DMS114 treated with DMSO at 0.1 percent for 48 hours (cell line): ENCODE results near the gene GP5.

Experiments used
- DNase-seq: peaks from one replicate; lab custom pipeline; 2025; ENCODE audit not compliant: unreplicated experiment; lab: John Stamatoyannopoulos, UW

Gene GP5

DNA sequence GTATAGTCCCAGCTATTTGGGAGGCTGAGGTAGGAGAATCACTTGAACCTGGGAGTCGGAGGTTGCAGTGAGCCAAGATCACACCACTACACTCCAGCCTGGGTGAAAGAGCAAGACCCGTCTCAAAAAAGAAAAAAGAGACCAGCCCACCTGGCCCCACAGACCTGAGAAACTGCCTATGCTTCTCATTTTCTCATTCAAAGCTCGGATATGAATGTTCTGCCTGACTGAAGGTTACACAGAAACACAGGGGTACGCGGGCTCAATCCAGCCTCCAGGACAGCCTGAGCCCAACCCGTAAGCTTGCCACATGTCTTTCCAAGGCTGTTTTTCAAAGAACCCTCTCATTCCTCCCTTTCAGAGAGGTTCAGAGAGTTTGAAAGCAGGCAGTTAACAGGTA lies 19.8 kb downstream of the GP5 start:
- no peak for DNase-seq

DNA sequence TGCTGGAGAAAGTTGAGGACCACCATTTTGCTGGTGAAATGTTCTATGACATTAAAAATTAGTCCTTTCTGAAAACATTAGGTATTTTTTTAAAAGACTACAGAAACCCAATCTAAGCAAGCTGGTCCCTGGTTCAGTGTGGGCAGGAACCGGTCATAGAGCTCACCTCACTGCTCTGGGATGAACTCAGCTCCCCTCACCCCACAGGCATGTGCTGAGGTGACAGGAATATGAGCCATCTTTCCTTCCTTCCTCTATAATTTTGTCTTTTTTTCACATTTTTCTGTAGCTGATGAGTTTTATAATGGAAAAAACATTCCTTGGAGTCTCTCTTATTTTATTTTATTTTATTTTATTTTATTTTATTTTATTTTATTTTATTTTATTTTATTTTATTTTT lies 21.4 kb downstream of the GP5 start:
- DNase-seq, result no peak

DNA sequence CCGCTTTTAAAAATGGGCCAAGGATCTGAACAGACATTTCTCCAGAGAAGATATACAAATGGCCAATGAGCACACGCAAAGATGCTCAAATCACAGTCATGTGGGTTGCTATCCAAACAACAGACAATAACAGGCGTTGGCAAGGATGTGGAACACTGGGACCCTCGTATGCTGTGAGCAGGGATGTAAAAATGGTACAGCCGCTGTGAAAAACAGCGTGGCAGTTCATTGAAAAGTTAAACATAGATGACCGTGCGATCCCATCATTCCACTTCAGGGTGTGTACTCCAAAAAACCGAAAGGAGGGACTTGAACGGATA lies 22.9 kb downstream of the GP5 start:
- DNase-seq, result no peak

DNA sequence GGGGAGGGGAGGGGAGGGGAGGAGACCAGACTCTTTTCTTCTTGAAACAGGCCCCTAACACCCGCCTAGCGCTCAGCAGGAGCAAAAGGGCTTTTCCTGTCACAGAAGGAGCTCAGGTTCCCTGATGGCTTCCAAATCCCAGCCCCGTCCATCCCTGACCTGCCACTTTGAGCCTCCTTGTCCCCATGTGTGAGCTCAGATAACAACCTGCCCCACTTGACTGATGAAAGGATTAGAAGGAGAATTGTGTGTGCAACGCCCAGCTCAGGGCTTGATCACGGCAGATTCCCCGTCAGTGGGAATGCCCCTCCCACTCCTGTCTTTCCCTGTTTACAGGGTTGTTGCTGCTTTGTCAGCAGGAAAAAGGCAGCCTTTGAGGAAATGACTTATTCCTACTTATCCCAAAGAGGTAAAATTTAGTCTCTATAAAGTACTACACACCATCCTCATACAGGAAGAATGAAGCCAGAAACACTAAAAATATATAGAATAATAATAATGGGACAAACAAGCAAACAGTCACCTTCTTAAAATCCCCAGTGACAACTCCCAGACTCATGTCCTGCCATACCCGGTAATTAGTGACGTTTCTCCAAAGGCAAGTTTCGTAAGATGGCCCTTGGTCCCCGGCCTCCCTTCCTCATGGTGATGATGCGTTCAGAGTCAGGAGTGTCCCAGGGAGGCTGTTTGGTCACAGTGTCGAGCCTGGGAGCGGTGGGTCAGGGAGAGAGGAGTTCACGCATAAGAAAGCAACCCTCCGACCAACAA lies 23.4 kb downstream of the GP5 start:
- DNase-seq, result no peak

DNA sequence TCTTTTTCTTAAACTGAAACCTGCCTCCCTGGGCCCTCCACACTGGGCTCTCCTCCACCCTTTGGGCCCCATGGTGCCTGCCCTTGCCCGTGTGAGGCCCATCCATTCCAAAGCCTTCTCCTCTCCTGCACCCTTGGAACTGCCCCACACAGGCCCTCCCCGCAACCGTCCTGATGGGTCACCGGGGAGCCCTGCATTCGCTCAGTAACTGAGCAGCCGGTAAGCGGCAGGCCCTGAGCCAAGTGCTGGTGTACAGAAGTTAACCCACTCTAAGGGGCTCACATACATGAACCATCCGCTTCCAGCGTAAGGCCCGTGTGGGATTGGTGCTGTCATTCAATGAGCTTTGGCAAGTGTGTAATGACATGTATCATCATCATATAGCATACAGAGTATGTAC lies 24.1 kb downstream of the GP5 start:
- DNase-seq, result no peak

DNA sequence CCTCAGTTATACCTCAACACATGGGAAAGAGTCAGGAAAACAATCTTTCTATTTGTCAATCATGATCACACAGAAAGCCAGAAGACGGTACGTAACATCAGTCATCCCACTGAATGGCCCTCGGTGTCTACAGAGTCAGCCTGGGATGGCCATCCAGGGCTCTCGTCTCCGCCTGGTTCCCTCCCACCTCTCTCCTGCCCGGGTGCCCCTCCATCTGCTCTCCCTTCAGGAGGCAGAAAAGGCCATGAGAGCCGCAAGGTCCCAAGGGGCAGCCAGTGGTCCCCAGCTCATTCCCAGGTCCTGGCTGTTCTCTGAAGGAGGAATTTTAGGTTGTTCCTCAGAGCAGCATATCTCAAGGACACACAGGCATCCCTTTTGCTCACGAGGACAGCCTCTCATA lies 25.2 kb downstream of the GP5 start:
- DNase-seq, result no peak

DNA sequence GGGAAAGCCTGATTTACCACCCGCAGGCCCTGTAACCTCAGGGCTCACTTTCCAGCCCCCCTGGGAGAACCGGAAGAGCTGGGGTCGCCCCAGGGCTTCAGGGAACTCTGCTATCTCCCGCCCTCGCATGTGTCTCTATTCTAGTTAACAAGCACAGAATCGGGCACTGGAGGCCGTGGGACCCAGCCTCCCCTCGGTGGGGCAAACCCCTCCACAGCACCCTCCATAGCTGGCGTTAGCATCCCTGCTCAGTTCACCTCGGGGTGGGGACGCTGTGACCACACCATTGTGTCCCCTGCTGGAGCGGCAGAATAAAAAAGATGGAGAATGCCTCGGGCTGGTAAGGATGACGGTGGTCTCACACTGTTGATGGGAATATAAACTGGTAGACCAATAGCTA lies 26.0 kb downstream of the GP5 start:
- no peak for DNase-seq

DNA sequence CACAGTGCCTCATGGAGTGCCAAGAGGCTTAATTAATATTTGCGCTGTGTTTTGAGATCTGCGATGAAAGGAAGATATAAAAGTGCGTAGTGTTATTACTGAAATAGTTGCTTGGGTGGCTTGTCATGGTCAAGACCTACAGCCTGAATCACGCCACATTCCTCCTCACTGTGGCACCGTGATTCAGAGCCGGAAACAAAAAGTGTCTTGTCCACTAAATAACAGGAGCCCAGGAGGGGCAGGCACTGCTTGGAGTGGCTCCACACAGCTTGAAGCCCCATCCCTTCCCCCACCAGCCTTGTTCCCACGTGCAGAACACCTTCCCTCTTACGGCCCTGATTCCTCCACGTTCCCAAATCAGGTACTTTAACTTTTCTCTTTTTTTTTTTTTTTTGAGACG lies 28.3 kb downstream of the GP5 start:
- no peak for DNase-seq

DNA sequence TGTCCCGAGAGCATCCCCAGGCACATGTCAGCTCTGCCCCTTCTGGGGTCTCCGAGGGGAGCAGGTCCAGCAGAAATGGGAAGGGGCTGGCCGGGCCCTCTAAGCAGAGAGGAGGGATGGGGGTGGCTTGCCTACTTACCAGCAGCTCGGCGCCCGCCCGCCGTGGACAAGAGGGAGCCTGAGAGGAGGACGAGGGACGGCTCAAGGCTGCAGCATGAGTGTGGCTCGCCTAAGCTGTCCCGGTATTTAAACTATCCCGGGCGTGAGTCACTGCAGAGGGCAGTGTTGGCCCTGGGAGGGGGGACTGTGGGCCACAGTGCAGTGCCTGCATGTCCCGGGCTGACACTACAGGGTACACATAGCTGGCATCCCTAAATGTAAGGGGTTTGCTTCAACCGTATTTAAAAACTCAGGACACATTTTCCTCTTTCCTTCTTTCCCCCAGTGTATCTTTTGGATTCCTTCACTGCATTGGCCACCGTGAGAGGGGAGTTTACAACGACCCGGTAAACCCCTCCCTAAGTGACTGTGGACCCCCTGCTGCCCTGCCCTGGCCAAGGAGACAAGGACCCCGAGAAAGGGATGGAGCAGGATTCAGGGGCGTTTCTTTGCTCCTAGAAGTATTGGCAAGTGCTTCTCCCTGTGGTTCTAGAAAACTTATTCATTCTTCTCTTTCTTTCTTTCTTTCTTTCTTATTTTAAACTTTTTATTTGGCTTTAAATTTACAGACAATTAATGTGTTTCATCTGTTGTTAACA lies 29.4 kb downstream of the GP5 start, which contains the start of gene LRRC15:
TSS of gene LRRC15 (minus strand) at position 222 of the 758 bp plus-strand sequence. CDS start 8,700 bp downstream, outside the sequence.
- no peak for DNase-seq

DNA sequence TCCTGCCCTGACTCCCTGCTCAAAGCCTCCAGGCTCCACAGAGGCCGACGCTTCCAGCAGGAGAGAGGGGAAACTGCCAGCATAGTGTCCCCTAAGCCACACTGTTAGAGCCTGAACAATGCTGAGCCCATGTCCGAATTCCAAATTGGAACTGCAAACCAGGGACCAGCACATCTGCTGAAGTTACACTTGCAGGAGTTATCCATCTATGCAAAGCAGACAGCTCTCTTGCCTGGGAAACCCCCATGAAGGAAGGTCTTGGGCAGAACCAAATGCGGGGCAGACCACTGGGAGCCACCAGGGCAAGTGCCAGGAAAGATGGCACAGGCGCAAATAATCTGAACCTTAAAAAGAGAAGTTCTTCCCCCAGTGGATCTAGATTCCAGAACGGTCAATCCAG lies 30.1 kb downstream of the GP5 start:
- DNase-seq, result no peak

DNA sequence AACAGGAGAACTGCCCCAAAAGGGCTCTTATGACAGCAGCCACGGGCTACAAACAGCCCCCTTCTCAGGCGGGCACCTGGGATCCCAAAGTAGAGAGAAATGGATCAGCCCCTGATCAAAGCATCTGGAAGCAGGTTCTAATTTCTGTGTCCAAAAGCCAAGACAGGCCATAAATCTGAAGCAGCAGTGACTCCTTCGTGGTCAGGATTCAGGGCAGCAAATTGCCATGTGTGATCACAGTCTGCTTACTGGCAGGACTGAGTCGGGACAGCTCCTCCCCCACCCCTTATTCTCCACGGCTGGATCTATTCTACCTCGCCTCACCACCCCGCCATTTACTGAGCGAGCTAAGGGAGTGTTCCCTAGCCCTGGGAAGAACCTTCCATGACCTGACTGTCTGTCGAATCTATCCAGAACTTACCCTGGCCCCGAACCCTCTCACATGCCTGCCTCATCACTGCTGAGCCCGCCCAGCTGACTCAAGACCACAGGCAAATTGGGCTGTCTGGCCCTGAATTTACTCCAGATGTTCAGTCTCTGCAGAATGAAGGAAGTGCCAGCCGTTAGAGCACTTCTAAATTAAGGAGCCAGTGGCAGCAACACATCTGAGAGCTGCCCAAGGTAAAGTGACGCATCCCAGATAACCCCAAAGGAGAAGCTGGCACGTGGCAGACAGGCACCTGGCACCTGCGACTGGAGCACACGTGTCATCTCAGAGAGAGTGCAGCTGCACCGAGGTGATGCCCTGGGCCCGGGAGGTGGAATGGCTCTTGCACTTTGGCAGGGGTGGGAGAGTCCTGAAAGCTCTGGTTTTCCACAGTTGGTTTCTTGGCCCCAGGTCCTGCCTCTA lies 30.8 kb downstream of the GP5 start:
- no peak for DNase-seq

DNA sequence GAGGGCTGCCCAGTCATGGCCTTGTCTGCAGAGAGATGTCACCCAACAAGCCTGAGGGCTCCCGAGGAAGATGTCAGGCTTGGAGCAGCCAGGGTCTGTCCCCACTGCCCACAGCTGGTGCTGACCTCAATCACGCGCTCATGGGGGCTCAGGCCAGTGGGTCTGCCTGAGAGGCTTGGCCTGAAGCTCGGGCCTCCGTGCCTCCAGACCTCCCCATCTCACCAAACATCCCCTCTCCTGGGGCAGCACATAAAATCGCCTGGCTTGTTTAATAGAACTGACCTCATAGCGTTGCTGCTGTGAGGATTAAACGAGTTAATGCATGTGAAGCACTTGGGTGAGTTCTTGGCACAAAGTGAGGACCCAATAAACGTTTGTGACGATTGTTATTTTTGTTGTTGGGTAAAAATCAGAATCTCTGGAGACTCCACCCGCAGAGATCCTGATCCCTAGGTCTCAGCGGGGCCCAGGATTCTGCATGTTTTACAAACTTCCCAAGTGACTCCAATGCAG lies 33.0 kb downstream of the GP5 start:
- DNase-seq, result no peak

DNA sequence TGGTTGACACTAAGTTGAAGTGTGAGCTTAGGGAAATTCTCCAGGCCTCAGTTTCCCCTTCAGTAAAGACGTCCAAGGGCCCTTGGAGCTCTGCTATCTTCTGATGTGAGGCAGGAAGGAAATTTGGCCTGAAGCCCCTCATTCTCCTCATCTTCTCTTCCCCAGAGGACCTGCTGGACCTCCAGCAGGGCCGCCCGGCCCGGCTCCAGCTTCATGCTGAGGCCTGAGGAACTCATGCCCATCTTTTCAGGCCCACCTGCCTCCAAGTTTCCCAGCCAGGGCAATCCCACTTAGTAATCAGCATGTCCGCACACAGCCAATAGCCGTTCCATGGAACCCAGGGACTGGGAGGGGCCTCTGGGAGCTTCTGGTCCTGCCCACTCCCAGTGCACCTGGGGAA lies 33.5 kb downstream of the GP5 start:
- no peak for DNase-seq

DNA sequence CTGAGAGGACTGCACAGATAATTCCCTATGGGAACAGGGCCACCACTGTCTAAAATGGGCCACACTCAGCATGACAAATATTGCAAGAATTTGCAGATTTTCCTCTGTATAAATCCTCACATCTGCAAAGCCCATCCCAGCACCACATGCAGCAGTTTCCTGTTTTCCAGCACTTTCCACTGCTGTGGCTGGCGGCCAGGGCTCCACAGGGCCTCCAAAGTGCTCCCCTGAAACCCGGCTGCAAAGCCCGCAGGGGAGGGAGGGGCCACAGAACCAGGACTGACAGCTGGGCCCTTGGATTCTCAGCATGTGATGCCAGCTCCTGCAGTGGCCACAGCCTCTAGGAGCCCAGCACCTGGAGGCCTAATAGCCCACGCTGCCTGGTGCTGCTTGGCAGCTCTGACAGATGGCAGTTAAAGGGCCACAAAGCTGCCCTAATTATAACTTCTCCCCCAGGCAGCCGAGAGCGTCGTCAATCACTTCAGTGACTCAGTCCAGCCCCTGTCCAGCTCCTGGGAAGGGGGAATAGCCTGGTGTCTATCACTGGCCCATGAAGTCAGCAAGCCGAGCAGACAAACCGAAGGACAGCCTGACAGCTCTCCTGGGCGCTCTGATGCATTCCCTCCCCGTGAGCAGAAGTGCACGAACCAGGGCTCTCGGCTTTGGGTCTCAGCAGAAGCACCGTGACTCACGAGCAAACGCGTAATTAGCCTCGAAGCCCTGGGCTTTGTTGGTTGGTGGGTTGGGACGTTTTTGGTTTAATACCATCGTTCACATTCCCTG lies 34.2 kb downstream of the GP5 start:
- DNase-seq, result no peak

DNA sequence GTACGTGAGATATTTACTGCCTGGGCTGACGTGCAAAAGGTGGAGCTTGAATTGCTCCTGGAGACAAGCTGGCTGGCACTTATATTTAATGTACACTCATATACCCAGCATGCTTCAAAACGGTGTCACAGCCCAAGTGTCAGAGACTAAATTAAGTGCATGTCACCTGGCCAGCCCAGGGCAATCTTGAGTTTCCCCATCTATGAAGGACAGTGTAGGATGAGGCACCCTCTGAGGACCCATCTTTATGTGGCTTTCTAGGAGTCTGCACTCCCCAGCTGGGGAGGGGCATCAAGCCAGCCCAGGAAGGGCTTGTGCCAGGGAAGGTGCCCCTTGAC lies 34.8 kb downstream of the GP5 start:
- no peak for DNase-seq

DNA sequence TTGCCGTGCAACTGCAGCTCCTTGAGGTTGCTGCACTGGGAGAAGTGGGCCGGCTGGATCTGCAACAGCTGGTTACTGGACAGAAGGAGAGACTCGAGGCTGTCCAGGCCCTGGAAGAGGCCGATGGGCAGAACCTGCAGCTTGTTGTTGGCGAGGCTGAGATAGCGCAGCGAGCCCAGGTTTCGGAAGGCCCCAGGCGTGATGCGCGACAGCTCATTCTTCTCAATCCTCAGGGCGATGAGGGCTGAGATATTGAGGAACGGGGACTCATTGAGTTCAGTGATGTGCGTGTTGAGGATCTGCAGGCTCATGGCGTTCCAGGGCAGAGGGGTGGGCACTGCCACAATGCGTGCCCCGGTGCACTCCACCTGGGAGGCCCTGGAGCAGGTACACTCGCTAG lies 38.5 kb downstream of the GP5 start:
- DNase-seq, result no peak

DNA sequence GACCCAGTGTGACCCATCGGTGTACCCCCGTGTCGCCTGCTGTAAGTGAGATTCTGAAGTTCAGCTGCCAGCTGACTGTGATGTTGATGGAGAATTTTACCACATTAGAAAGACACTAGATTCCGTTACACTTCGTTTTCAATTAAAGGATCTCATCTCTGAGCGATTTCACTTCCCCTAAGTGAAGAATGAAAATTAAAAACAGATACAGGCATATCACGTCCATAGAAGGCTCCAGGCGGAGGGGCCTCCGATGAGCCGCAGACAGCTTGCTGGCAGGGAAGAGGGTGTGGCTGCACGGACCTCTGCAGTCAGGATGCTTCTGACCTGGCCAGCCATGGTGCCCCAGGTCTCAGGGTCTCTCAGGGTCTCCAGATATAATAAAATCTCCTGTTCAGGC lies 41.4 kb downstream of the GP5 start:
- no peak for DNase-seq

DNA sequence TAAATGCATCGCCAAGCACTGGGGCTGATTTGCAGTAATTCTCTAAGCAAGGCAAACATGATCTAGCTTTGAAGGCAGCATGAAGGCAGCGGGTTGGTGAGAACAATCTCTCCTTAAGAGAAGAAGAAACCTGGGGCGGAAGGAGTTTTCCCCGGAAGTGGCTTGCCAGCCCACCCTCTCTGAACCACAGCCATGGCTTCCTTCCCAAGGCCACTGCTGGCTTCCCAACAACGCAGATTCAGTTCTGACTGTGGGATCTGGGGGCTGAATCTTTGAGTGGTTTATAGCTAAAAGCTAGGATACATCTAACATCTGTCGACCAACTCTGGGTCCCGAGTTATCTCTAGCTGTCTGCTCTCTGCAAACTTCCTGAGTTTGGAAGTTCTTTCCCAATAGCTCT lies 43.7 kb downstream of the GP5 start:
- no peak for DNase-seq

DNA sequence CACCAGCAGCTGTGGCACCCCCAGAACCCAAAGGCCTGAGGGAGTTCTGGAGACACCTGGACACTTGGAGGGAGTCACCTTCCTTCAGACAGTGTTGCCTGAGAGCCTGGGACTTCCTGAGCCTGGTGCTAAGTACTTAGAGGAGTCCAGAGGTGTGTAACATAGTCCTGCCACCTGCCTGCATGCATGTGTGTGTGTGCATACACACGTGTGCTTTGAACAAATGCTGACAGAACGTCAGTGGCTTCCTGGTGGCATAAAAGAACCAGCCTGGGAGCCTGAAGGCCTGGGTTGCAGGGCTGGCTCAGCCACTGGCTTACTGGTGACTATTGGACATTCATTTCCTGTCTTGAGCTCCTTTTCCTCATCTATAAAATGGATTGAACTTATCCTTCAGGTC lies 44.8 kb downstream of the GP5 start:
- no peak for DNase-seq

DNA sequence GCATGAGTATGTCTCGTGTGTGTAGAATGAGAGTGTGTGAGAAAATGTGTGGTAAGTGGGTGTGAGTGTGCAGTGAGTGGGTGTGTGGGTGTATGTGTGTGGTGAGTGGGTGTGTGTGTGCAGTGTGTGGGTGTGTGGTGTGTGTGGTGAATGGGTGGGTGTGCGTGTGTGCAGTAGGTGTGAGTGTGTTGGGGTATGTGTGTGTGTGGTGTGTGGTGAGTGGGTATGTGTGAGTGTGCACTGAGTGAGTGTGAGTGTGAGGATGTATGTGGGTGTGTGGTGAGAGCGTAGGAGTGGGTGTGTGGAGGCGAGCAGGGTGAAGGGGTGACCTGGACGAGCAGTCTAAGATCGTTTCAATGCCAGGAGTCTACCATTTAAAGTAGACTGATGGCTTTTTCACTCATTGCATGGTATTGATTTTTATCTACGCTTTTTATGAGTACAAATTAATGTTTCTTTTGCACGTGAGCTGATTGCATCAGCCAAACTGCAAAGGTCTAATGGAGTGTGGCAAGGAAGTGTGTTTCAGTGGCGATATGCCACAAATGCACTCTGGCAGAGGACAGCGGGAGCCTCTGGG lies 46.3 kb downstream of the GP5 start:
- no peak for DNase-seq
